Neuronal stem cell (in vitro differentiated cells): ENCODE measurements around the gene HDAC4.

ENCODE experiments used
- DNase-seq: peaks from one replicate; pipeline ENCODE4 v3.0.0-alpha.2; 2013; ENCODE audit warnings: low spot score
- H2AFZ ChIP-seq: one replicate; pipeline ENCODE4 v1.6.1; 2013; ENCODE audit warnings: mild to moderate bottlenecking, low read length, inconsistent platforms
- H2AK5ac ChIP-seq: 2 replicates; pipeline ENCODE4 v1.6.1; 2013; ENCODE audit warnings: low read depth, mild to moderate bottlenecking, inconsistent platforms, low read length, moderate library complexity, mixed read lengths
- H2BK120ac ChIP-seq: 2 replicates; pipeline ENCODE4 v1.6.1; 2013; ENCODE audit warnings: low read depth, mild to moderate bottlenecking, inconsistent platforms, low read length, moderate library complexity, mixed read lengths
- H2BK12ac ChIP-seq: one replicate; pipeline ENCODE4 v1.6.1; 2013; ENCODE audit warnings: low read length, inconsistent platforms
- H2BK15ac ChIP-seq: 2 replicates; pipeline ENCODE4 v1.6.1; 2013; ENCODE audit warnings: mild to moderate bottlenecking, low read length, inconsistent platforms, mixed read lengths
- H2BK5ac ChIP-seq: one replicate; pipeline ENCODE4 v1.6.1; 2013; ENCODE audit warnings: inconsistent platforms, mild to moderate bottlenecking, low read length, moderate library complexity
- H3K14ac ChIP-seq: one replicate; pipeline ENCODE4 v1.6.1; 2013; ENCODE audit warnings: low read length, inconsistent platforms
- H3K18ac ChIP-seq: 2 replicates; pipeline ENCODE4 v1.6.1; 2013; ENCODE audit warnings: low read length, inconsistent platforms
- H3K23ac ChIP-seq: 2 replicates; pipeline ENCODE4 v1.6.1; 2013; ENCODE audit warnings: low read depth, mild to moderate bottlenecking, mixed read lengths, low read length, inconsistent platforms; ENCODE audit not compliant: poor library complexity
- H3K27ac ChIP-seq: replicated peaks from 3 replicates; pipeline ENCODE4 v1.5.1; 2013; ENCODE audit warnings: low read length, inconsistent platforms
- H3K27me3 ChIP-seq, 3 experiments: 2 replicates each; pipeline ENCODE4 v1.6.1; 2013; ENCODE audit warnings: low read length in 3 of 3, mild to moderate bottlenecking in 2 of 3, inconsistent platforms in 1 of 3, low read depth in 1 of 3, mixed read lengths in 1 of 3, moderate library complexity in 1 of 3; ENCODE audit not compliant: control insufficient read depth in 3 of 3, insufficient read depth in 3 of 3
- H3K36me3 ChIP-seq, 2 donors: replicated peaks in 1 of 2; 2 replicates each; pipeline ENCODE4 v1.6.1; 2013; ENCODE audit warnings: low read length in 2 of 2; ENCODE audit not compliant: control insufficient read depth in 2 of 2, insufficient read depth in 2 of 2
- H3K4ac ChIP-seq: 2 replicates; pipeline ENCODE4 v1.6.1; 2013; ENCODE audit warnings: inconsistent platforms, mild to moderate bottlenecking, low read length, moderate library complexity
- H3K4me1 ChIP-seq, 2 donors: 1 replicate in 1 of 2; 2 replicates in 1 of 2; pipeline ENCODE4 v1.6.1; 2013; ENCODE audit warnings: low read length in 2 of 2, low read depth in 1 of 2; ENCODE audit not compliant: control insufficient read depth in 2 of 2, insufficient read depth in 1 of 2
- H3K4me2 ChIP-seq: one replicate; pipeline ENCODE4 v1.6.1; 2013; ENCODE audit warnings: mild to moderate bottlenecking, low read length, inconsistent platforms; ENCODE audit not compliant: insufficient read depth, poor library complexity, severe bottlenecking
- H3K4me3 ChIP-seq, 2 donors: 2 replicates each; pipeline ENCODE4 v1.5.1; 2013; ENCODE audit warnings: low read length in 2 of 2, mild to moderate bottlenecking in 2 of 2, inconsistent platforms in 1 of 2, moderate library complexity in 1 of 2
- H3K79me1 ChIP-seq: one replicate; pipeline ENCODE4 v1.6.1; 2013; ENCODE audit warnings: low read depth, mild to moderate bottlenecking, inconsistent platforms, low read length, moderate library complexity
- H3K9ac ChIP-seq: one replicate; pipeline ENCODE4 v1.6.1; 2013; ENCODE audit warnings: mild to moderate bottlenecking, low read depth, low read length, inconsistent platforms; ENCODE audit not compliant: poor library complexity
- H3K9me3 ChIP-seq, 2 donors: replicated peaks in 1 of 2; 2 replicates each; pipeline versions ENCODE3 to v1.6.1; 2013; ENCODE audit warnings: low read length in 2 of 2, mild to moderate bottlenecking in 2 of 2, inconsistent platforms in 1 of 2, low read depth in 1 of 2, mixed read lengths in 1 of 2, moderate library complexity in 1 of 2; ENCODE audit not compliant: control insufficient read depth in 2 of 2, insufficient read depth in 1 of 2
- H4K8ac ChIP-seq: one replicate; pipeline ENCODE4 v1.6.1; 2013; ENCODE audit warnings: low read depth, mild to moderate bottlenecking, inconsistent platforms, low read length, moderate library complexity
- H4K91ac ChIP-seq: one replicate; pipeline ENCODE4 v1.6.1; 2013; ENCODE audit warnings: low read length, low read depth, mild to moderate bottlenecking, inconsistent platforms; ENCODE audit not compliant: poor library complexity
- WGBS, 2 donors: extraction: QIAGEN DNeasy Blood & Tissue Kit; methylation state at CpG; one replicate each; pipeline ENCODE4 v1.1.7; 2013; ENCODE audit warnings: missing lambda C conversion rate in 2 of 2, mixed read lengths in 1 of 2; ENCODE audit not compliant: insufficient read length in 2 of 2, insufficient replicate concordance in 1 of 2; ENCODE audit errors: extremely low coverage in 2 of 2; 5-methylcytosine and 5-hydroxymethylcytosine counted together

HDAC4 gene

DNA sequence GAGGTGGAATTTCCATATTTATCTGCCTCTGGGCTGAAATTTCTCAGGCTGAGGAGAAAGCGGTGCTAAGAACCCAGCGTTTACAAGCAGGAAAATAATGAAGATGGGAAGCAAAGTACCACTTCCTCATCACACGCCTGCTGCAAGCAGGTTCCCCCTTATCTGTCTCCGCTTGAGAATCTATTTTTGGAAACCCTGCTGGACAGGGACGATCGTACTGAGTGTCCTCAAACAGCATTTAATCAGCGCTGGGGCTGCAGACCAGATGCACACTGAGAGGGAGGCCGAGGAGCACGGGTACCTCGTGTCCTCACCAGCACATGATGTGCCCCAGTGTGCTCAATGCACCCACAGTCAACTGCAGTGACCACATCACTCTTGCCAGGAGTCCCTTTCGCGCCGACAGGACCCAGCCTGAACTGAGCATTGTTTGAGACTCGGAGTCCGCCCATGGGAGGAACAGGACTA, 160.4 kb downstream of the HDAC4 start:
- H2BK120ac ChIP-seq: no peak overlapping the region
- H2AK5ac ChIP-seq: no peak overlapping the region
- peaks cover 15 to 18% of the 10 kb centered on the region in 2 donors for H3K4me1 ChIP-seq
- H3K36me3 ChIP-seq: peaks cover 0 to under 1% of the 10 kb centered on the region in 2 donors
- no peak overlapping the region for H3K4ac ChIP-seq
- WGBS, 2 donors: no CpG with 5 or more reads among the region's 15 CpGs
- no peak overlapping the region for H3K9ac ChIP-seq
- DNase-seq: no peak
- H3K27me3 ChIP-seq: no peaks in the 10 kb centered on the region
- H3K27ac ChIP-seq: no peak overlapping the region
- H3K4me3 ChIP-seq: no peak overlapping the region
- H2BK12ac ChIP-seq: no peak overlapping the region
- no peak overlapping the region for H3K23ac ChIP-seq
- H3K14ac ChIP-seq: no peak overlapping the region
- peaks cover 2 to 6% of the 10 kb centered on the region in 2 donors for H3K9me3 ChIP-seq
- no peak overlapping the region for H4K91ac ChIP-seq
- H2BK15ac ChIP-seq: no peak overlapping the region
- H3K4me2 ChIP-seq: no peak overlapping the region
- H3K18ac ChIP-seq: no peak overlapping the region
- no peak overlapping the region for H4K8ac ChIP-seq
- H3K79me1 ChIP-seq: peaks cover 14% of the 10 kb centered on the region
- H2AFZ ChIP-seq: no peak overlapping the region
- H2BK5ac ChIP-seq: no peak overlapping the region

DNA sequence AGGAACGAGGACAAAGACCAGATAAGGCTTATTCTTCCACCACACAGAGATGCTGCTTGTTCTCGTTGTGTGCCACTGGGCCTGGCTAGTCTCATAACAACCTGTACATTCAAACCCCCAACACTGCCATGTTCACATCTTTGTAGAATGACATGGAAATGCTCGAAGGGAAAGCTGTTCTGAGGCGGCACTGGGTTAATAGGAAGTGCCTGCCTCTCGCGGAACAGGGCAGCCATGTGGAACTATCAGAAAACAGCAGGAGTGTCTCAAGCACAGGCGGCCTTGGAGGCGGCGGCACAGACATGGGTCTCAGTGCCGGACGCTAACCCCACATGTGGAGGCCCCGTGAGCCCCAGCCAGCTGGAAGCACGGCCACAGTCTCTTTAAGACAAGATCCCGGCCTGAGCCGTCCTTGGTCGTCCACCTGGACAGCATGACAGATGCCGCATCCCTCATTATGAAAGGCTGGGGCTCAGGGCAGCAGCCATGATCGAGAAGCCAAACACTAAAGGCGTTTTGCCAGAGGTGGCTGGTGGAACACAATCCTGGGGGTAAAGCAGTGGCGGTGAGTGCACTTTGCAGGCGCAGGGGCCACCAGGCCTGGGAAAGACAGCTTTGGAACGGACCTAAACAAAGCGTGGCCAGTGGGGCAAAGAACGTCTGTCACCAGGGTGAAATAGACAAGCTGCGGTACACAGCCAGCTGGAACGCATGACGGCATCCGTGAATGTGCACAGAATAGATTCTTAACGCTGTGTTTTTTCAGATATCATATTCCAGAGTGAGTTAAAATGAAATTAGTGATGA, 161.0 kb downstream of the HDAC4 start:
- Histone ChIP-seq H2AK5ac (peak overlapping the region; percentile 11), H2AFZ (no peak overlapping the region), H3K27me3 (no peaks in the 10 kb centered on the region), H3K18ac (peak overlapping the region; percentile 55), H2BK5ac (no peak overlapping the region), H4K91ac (no peak overlapping the region), H3K27ac (no peak overlapping the region), H3K79me1 (peaks cover 14% of the 10 kb centered on the region), H3K36me3 (peaks cover 0 to 3% of the 10 kb centered on the region in 2 donors), H3K4me3 (no peak overlapping the region), H3K4me2 (no peak overlapping the region), H3K4ac (no peak overlapping the region), H3K23ac (no peak overlapping the region), H2BK120ac (no peak overlapping the region), H3K14ac (no peak overlapping the region), H3K9me3 (peaks cover 2 to 6% of the 10 kb centered on the region in 2 donors), H3K9ac (no peak overlapping the region), H2BK15ac (no peak overlapping the region), H2BK12ac (no peak overlapping the region), H3K4me1 (peaks cover 12% of the 10 kb centered on the region in 2 donors), H4K8ac (no peak overlapping the region)
- no peak for DNase-seq
- WGBS, 2 donors: no CpG with 5 or more reads among the region's 29 CpGs

DNA sequence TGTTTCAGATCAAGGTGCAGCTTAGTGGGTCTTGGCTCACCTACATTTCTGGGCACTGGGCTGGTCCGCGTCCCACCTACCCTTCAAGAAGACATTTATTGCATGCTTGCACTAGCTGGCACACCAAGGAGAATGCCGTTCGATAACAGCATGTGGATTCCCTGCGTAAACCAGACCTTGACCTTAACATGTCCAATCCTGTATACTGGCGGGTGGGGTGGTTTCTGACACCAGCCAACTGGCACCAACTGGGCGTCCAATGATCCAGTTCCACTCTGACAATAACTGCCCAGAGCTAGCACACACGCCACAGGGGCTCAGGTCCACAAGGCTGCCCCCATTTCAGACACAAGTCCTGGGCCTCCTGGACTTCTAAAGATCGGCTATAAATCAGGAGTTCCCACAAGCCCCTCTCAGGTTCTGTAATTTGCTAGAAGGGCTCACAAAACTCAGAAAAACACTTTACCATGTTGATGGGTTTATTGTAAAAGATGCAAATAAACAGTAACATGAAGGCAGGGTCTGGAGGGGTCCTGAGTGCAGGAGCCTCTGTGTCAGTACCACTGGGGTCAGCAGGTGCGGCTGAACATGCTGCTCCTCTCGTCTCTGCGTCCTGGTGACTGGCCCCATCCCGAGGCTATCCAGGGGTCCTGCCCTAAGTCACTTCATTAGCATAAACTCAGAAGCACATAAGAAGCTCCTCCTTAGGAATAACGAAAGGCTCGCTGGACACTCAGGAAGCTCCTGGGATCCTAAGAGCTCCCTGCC, 161.8 kb downstream of the HDAC4 start:
- Histone ChIP-seq H2BK120ac (no peak overlapping the region), H3K23ac (no peak overlapping the region), H3K4me2 (no peak overlapping the region), H2AK5ac (no peak overlapping the region), H4K8ac (no peak overlapping the region), H2BK12ac (no peak overlapping the region), H3K27ac (no peak overlapping the region), H2AFZ (no peak overlapping the region), H3K27me3 (no peaks in the 10 kb centered on the region), H3K9ac (no peak overlapping the region), H4K91ac (no peak overlapping the region), H3K4ac (no peak overlapping the region), H3K4me1 (peaks cover 7 to 11% of the 10 kb centered on the region in 2 donors), H3K36me3 (peaks cover under 1 to 3% of the 10 kb centered on the region in 2 donors), H3K79me1 (peaks cover 11% of the 10 kb centered on the region), H3K14ac (no peak overlapping the region), H2BK5ac (no peak overlapping the region), H2BK15ac (no peak overlapping the region), H3K9me3 (peaks cover 2 to 6% of the 10 kb centered on the region in 2 donors), H3K18ac (no peak overlapping the region), H3K4me3 (no peak overlapping the region)
- DNase-seq: no peak
- WGBS, 2 donors: no CpG with 5 or more reads among the region's 15 CpGs

DNA sequence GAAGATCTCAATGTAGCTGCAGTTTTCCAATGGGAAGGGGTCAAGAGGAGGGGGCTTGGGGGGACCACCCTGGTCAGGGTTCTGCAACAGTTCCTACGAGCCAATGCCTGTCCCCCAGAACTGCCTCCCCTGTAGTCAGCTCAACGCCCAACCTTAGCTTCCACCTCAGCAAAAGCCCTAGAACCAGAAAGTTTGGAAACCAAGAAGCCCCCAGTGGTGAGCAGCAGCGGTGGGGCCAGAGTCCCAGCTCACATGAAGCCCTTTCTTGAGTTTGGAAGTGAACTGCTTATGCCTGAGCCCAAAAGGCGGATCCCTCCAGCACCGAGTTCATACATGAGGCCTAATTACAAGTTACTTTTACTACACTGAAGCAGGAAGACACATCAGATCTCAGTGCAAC, 162.4 kb downstream of the HDAC4 start:
- no peak overlapping the region for H3K9ac ChIP-seq
- H3K18ac ChIP-seq: peak overlapping the region; percentile 13
- H2BK5ac ChIP-seq: no peak overlapping the region
- H3K36me3 ChIP-seq: peaks cover 1 to 3% of the 10 kb centered on the region in 2 donors
- H3K27me3 ChIP-seq: no peaks in the 10 kb centered on the region
- no peak overlapping the region for H3K4me2 ChIP-seq
- no peak overlapping the region for H3K27ac ChIP-seq
- H2BK12ac ChIP-seq: no peak overlapping the region
- H3K4me1 ChIP-seq: peaks cover 7 to 10% of the 10 kb centered on the region in 2 donors
- no peak overlapping the region for H3K23ac ChIP-seq
- no peak overlapping the region for H3K4ac ChIP-seq
- no peak overlapping the region for H2BK120ac ChIP-seq
- H3K4me3 ChIP-seq: no peak overlapping the region
- H2AK5ac ChIP-seq: no peak overlapping the region
- H4K91ac ChIP-seq: no peak overlapping the region
- H4K8ac ChIP-seq: no peak overlapping the region
- H2AFZ ChIP-seq: no peak overlapping the region
- peaks cover 10% of the 10 kb centered on the region for H3K79me1 ChIP-seq
- no peak overlapping the region for H3K14ac ChIP-seq
- no peak overlapping the region for H2BK15ac ChIP-seq
- WGBS, 2 donors: no CpG with 5 or more reads among the region's 5 CpGs
- no peak for DNase-seq
- peaks cover 2 to 6% of the 10 kb centered on the region in 2 donors for H3K9me3 ChIP-seq
